Measurements from ENCODE around the gene PPRC1.

PPRC1 gene

DNA sequence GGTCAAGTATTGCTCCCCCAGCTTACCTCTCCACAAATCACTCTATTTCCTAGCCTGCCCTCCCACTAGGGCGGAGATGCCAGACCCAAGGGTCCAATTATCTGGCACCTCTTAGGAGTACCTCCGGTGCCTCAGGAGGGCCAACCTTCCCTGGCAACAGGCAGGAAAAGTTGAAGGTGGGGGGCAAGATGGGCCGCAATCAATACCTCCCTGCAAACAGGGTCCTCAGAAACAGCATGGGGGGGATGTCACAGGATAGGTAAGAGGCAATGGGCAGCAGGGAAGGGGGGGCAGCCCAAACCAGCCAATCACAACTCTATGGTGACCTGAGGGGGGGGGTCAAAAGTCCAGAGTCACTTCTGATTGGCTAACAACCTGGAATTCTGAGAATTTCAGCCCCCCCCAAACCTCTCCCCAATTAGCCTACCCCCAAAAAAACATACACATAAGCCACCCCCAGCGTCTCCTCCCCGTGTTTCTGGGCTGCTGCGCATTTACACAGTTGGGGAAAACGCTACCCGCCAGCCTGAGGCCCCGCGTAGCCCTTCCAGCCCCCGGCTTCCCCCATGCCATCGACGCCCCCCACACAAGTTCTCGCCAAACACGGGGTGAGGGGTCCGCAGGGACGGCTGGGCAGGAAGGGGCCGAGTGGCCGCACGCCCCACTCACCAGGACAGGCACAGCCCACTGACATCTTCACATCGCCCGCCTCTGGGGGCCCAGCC, 13.3 kb upstream of the PPRC1 start:
- peak; percentile 92 for FAIRE-seq

GRCh38 chr10:102120142-102120990, 12.5 kb upstream of the PPRC1 start, which contains the start of gene LDB1:
LDB1 (minus strand) TSS chr10:102120368; CDS start chr10:102120110, 258 bp downstream.
- FAIRE-seq, result no peak

DNA sequence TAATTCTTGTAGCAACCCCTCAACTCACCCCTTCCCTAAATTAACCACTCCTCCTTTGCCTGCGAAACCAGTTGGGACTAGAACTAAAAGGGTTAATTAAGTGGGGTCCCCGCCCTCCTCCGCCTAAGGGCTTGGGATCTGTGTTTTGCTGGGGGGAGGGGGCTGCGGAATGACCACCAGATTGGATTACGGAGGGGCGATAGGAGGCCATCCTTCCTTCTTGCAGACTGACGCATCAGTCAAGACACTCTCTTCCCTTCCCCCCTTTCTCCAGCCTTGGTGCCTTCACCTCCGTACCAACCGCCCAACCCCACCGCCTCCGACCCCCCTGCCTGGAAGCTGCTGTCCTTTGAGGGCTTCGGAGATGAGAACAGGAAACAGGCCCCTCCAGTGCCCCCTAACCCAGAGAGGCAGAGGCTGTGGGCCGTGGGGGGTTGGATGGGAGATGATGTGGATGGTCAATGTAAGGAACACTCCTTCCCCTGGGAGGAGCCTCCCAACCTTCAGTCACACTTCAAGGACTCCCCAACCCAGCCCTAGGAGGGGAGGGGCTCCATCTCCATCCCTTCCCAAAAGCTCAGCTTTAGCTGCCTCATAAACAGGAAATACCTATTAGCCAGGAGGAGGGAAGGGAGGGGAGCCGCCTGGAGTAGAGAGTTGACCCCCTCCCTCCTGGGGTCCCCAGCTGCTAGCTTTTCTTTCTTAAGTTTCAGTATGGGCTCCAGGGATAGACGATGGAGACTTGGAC, 11.7 kb upstream of the PPRC1 start:
- FAIRE-seq, result peak; percentile 97

DNA sequence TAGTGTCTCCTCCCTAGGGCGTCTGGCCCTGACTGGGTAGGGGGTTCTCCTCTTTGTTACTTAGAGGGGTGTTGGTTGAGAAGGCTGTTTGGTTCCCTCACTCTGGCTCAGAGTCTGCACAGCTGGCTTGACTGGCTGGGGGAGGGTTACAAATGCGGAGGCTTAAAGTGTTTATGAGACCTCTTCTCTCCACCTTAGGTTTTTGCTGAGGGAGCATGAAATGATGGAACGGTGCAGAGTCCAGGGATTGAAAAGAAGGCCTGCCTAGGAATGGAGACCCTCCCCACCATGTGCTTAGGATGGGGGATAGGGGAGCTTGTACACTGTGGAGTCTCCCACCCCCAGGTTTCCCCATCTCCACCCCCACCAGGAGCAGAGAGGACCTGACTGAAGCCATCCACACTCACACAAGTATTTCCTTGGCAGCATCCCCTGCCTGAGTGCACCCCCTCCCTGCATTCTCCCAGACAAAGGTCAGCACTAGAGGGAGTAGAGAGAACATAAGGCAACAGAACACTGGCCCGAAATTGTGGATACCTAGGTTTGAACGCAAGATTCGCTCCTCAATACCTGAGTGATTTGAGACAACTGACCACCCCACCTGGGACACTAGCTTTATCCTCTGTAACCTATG, 11.0 kb upstream of the PPRC1 start:
- no peak for FAIRE-seq

DNA sequence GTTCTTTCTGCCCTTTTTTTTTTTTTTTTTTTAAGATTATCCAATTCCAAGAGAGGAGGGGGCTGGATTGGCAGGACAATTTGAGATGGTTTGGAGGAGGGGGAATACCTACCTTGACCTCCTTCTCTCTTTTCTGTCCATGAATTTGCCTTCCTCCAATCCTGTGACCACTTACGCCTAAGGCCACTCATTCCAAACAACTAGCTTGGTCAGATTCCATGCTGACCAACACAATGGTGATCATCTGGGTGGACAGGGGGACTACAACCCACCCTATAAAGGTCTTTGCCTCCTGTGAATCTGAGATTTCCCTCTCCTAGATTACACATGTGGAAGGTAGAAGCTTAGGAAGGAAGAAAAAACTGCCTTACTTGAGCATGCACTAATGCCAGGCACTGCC, 10.4 kb upstream of the PPRC1 start:
- FAIRE-seq, result no peak

GRCh38 chr10:102123223-102123622, 9.6 kb upstream of the PPRC1 start:
- FAIRE-seq, result no peak

- FAIRE-seq, result no peak
Measured at GRCh38 chr10:102131286-102132170, 1.3 kb upstream of the PPRC1 start.

- FAIRE-seq, result no peak
Measured at GRCh38 chr10:102132193-102132562, 662 bp upstream of the PPRC1 start.

- no peak for FAIRE-seq
Measured at GRCh38 chr10:102133373-102134195, 744 bp downstream of the PPRC1 start.

DNA sequence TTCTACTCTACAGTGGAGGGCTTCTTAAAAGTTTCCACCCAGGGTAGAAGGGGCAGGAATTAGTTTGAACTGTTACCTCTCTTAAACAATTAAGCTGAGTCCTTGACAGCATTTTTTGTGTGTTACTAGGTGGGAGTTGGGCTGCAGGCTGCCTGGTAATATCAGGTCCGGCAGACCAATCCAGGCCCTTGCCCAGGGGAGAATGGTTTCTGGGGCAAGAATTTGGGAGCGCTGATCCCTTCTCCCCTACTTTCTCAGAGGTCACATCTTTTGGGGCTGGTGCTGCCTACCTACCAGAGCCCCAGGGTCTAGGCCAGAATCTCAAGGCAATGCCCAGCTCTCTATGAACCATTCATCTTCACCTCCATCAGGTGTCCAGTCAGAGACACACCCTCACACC, 1.6 kb downstream of the PPRC1 start:
- FAIRE-seq, result no peak

- FAIRE-seq, result no peak
Measured at GRCh38 chr10:102135956-102136526, 3.2 kb downstream of the PPRC1 start.

- FAIRE-seq, result no peak
Measured at GRCh38 chr10:102139281-102140110, 6.7 kb downstream of the PPRC1 start.

GRCh38 chr10:102140218-102140617, 7.4 kb downstream of the PPRC1 start:
- FAIRE-seq, result no peak

GRCh38 chr10:102140913-102141540, 8.2 kb downstream of the PPRC1 start:
- no peak for FAIRE-seq

DNA sequence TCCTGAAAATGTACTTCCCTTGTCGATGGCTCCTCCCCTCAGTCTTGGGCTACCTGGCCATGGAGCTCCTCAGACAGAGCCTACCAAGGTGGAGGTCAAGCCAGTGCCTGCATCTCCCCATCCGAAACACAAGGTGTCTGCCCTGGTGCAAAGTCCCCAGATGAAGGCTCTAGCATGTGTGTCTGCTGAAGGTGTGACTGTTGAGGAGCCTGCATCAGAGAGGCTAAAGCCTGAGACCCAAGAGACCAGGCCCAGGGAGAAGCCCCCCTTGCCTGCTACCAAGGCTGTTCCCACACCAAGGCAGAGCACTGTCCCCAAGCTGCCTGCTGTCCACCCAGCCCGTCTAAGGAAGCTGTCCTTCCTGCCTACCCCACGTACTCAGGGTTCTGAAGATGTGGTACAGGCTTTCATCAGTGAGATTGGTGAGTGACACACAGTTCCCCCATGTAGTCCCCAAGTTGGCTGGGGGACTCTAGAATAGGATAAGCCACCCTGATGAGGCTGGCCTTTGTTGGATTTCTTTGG, 8.8 kb downstream of the PPRC1 start:
- no peak for FAIRE-seq

DNA sequence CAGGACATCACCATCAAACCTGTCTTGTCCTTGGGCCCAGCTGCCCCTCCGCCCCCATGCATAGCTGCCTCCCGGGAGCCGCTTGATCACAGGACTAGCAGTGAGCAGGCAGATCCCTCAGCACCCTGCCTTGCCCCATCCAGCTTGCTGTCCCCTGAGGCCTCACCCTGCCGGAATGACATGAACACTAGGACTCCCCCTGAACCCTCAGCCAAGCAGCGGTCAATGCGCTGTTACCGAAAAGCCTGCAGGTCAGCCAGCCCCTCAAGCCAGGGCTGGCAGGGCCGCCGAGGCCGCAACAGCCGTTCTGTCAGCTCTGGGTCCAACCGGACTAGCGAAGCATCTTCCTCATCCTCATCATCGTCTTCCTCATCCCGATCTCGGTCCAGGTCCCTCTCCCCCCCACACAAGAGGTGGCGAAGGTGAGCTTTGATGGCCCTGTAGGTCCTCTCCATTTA, 14.2 kb downstream of the PPRC1 start:
- FAIRE-seq, result no peak

- no peak for FAIRE-seq
Measured at GRCh38 chr10:102147561-102147960, 14.7 kb downstream of the PPRC1 start.

GRCh38 chr10:102148275-102148674, 15.4 kb downstream of the PPRC1 start:
- FAIRE-seq, result no peak

Data from G401.6 (cell line).